Activated T-helper 2 cell treated with anti-CD3 and anti-CD28 coated beads, Interferon-gamma antibody, Interleukin-2, Interleukin-4, amounts not matched to agents 10 μg/mL and 5 μg/mL and 100 μg/mL, durations not matched to agents 14 hours and 24 hours and 36 hours (primary cell): ENCODE data around the gene RAD23B. TPM values are rescaled to one million over a fixed set of nuclear protein-coding genes. Genes with fewer than 3 reads are reported as not detected.
A peak's percentile ranks its signal among the peaks of the same experiment; 100 is the strongest.

Experiments used
- DNase-seq: peaks from one replicate; pipeline ENCODE4 v3.0.0; 2021; ENCODE audit warnings: low spot score
- H3K27ac Mint-ChIP-seq: one replicate; pipeline ENCODE4 v1.8.0; 2021; ENCODE audit warnings: mixed read lengths
- H3K27me3 Mint-ChIP-seq: one replicate; pipeline ENCODE4 v1.8.0; 2021; ENCODE audit warnings: low read depth, mixed read lengths
- H3K36me3 Mint-ChIP-seq: one replicate; pipeline ENCODE4 v1.8.0; 2021; ENCODE audit warnings: low read depth, mixed read lengths
- H3K4me1 Mint-ChIP-seq: one replicate; pipeline ENCODE4 v1.8.0; 2021; ENCODE audit warnings: low read depth, mixed read lengths
- H3K4me3 Mint-ChIP-seq: one replicate; pipeline ENCODE4 v1.8.0; 2021; ENCODE audit warnings: low read depth, mild to moderate bottlenecking, moderate library complexity, mixed read lengths
- H3K9me3 Mint-ChIP-seq: one replicate; pipeline ENCODE4 v1.8.0; 2021; ENCODE audit warnings: mixed read lengths
- intact Hi-C: fragments of 100-400 bp; cut with micrococcal nuclease; formaldehyde crosslinking; loops from one replicate; pipeline ENCODE4 v1.15.1; 2023
- total RNA-seq: library from RNA; stranded (reverse); gene quantifications from 2 replicates; pipeline ENCODE4 v1.2.3, GENCODE V29; 2022

RAD23B gene
- total RNA-seq, 1 donor from 2014 or later: 145 TPM

- peaks cover 62% of the 10 kb centered on the region for H3K4me1 Mint-ChIP-seq
- intact Hi-C loops: no loop called here
- peaks cover 81% of the 10 kb centered on the region for H3K36me3 Mint-ChIP-seq
- H3K9me3 Mint-ChIP-seq: no peaks in the 10 kb centered on the region
- no peak overlapping the region for H3K4me3 Mint-ChIP-seq
- H3K27ac Mint-ChIP-seq: no peak overlapping the region
- no peaks in the 10 kb centered on the region for H3K27me3 Mint-ChIP-seq
- no peak for DNase-seq
Observed at GRCh38 chr9:107312376-107313050, 29.4 kb downstream of the RAD23B start.

DNA sequence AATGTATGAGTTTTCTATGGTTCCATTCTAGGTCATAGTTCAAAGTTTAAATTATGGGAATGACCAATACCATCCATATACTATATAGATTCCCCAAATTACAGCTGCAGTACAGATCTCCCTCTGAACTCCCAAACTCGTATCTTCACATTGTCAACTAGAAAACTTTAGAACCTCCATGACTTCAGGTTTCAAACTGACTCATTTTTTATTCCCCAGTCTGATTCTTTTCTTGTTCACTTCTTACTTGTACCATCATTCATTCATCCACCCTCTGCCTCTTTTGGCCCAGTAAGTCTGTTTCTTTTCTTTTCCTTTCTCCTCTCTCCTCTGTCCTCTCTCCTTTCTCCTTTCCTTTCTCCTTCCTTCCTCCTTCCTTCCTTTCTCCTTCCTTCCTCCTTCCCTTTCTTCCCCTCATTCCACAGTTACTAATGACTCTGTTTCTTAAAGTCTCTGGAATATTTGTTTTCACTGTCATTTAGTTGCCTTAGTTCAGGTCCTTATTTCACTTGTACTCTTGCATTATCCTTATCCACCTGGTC, 30.5 kb downstream of the RAD23B start:
- Mint-ChIP-seq H3K27ac (peak overlapping the region; percentile 14), H3K4me1 (peaks cover 61% of the 10 kb centered on the region), H3K4me3 (no peak overlapping the region), H3K27me3 (no peaks in the 10 kb centered on the region), H3K9me3 (no peaks in the 10 kb centered on the region), H3K36me3 (peaks cover 82% of the 10 kb centered on the region)
- intact Hi-C loops: no loop called here
- DNase-seq: no peak

DNA sequence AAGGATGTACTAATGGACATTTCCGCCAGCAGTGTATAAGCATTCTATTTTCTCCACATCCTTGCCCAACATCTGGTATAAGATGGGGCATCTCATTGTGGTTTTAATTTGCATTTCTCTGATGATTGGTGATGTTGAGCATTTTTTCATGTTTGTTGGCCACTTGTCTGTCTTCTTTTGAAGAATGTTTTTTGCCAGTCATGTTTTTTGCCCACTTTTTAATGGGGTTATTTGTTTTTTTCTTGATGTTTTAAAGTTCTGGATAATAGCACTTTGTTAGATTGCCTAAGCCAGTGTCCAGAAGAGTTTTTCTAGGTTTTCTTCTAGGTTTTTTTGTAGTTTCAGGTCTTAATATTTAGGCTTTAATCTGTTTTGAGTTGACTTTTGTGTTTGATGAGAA, 31.7 kb downstream of the RAD23B start:
- H3K4me1 Mint-ChIP-seq: peaks cover 51% of the 10 kb centered on the region
- H3K27ac Mint-ChIP-seq: no peak overlapping the region
- no peak overlapping the region for H3K4me3 Mint-ChIP-seq
- DNase-seq: no peak
- H3K9me3 Mint-ChIP-seq: no peaks in the 10 kb centered on the region
- H3K27me3 Mint-ChIP-seq: no peaks in the 10 kb centered on the region
- peaks cover 76% of the 10 kb centered on the region for H3K36me3 Mint-ChIP-seq
- intact Hi-C loops: no loop called here

GRCh38 chr9:107316795-107317661, 33.9 kb downstream of the RAD23B start:
- intact Hi-C loops: no loop called here
- Mint-ChIP-seq H3K27me3 (no peaks in the 10 kb centered on the region), H3K9me3 (no peaks in the 10 kb centered on the region), H3K4me1 (peaks cover 47% of the 10 kb centered on the region), H3K36me3 (peaks cover 81% of the 10 kb centered on the region), H3K27ac (peak overlapping the region; percentile 40), H3K4me3 (no peak overlapping the region)
- DNase-seq: no peak

DNA sequence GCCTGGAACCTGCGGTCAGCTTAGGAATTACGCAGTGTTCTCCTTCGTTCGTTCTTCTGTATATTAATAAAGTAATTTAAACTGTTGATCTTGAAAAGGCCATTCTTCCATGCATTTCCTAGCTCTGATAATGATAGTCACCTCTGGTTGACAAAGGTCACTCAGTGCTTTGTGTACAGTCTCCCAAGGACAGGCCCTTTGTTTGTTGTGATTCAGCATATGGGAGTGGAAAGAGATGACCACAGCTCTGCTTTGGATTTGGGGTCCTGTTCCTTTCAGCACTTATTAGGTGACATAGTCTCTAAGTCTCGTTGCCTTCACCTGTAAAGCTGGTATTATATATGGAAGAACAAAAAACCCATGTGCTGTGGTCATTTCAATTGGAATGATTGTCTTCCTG, 39.6 kb downstream of the RAD23B start:
- Mint-ChIP-seq H3K4me1 (peaks cover 29% of the 10 kb centered on the region), H3K27me3 (no peaks in the 10 kb centered on the region)

DNA sequence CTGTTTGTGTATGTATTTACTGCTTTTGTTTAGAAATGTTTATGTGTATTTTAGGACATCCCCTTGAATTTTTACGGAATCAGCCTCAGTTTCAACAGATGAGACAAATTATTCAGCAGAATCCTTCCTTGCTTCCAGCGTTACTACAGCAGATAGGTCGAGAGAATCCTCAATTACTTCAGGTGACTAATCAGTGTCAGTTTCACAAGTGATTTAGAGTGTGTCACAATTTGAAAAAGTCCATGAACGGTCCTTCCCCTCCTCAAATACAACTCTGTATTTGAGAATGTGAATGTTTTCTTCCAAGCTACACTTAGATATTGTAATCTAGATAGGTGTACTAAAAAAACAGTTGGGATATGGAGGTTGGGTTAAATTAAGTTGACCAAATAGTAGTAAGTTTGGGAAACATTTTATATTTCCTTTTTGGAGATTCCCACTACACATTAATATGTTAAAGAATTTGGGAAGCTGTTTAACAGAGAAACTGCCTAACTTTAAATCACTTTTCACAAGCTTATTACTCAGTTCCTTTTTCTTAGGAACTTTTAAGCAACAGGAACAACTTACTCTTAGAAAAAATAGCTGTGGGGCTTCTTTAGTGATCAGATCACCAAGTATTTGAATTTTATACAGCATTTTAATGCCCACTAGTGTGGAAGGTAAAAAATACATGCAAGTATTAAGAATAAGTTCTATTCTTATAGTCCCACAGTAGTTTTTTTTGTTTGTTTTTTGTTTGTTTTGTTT, 40.9 kb downstream of the RAD23B start:
- H3K9me3 Mint-ChIP-seq: peaks cover 7% of the 10 kb centered on the region

More for the DNA sequence above, 39.6 kb downstream of the RAD23B start:
- no peak overlapping the region for H3K4me3 Mint-ChIP-seq
- no peak for DNase-seq
- H3K36me3 Mint-ChIP-seq: peaks cover 87% of the 10 kb centered on the region
- no peak overlapping the region for H3K27ac Mint-ChIP-seq
- intact Hi-C loops: loop anchor here (5.0 kb wide), 2 partner anchors 40 to 80 kb away; partner anchors contain the start of gene RAD23B
- H3K9me3 Mint-ChIP-seq: peaks cover 7% of the 10 kb centered on the region

DNA sequence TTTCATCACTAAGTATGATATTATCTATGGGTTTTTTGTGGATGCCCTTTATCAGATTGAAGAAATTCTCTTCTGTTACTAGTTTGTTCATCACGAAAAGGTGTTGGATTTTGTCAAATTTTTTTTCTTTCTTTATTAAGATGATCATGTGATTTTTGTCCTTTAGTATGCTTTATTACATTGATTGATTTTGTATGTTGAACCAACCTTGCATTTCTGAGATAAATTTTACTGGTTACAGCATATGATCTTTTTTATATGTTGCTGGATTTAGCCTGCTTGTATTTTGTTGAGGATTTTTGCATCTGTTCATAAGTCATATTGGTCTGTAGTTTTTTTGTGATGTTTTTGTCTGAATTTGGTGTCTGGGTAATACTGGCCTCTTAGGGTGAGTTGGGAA, 42.8 kb downstream of the RAD23B start:
- Mint-ChIP-seq H3K36me3 (peaks cover 91% of the 10 kb centered on the region), H3K27ac (no peak overlapping the region), H3K4me1 (peaks cover 24% of the 10 kb centered on the region)

More for the DNA sequence above, 40.9 kb downstream of the RAD23B start:
- Mint-ChIP-seq H3K27me3 (no peaks in the 10 kb centered on the region), H3K36me3 (peaks cover 88% of the 10 kb centered on the region), H3K4me3 (no peak overlapping the region), H3K4me1 (peaks cover 28% of the 10 kb centered on the region), H3K27ac (no peak overlapping the region)
- no peak for DNase-seq
- intact Hi-C loops: loop anchor here (5.0 kb wide), 2 partner anchors 42 to 82 kb away; partner anchors contain the start of gene RAD23B

DNA sequence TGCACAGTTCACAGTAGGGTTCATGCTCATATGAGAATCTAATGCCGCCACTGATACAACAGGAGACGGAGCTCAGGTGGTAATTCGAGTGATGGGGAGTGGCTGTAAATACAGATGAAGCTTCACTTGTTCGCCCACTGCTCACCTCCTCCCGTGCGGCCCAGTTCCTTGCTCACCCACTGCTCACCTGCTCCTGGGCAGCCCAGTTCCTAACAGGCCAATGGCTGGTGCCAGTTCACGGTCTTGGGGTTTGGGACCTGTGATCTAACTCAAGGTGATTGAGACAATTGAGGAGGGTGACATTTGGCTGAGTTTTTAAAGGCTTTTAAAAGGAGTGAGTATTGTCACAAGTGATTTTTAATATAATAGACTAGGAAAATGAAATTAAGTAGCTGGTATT, 45.4 kb downstream of the RAD23B start:
- Mint-ChIP-seq H3K4me3 (no peak overlapping the region), H3K9me3 (peaks cover 7% of the 10 kb centered on the region)
- intact Hi-C loops: no loop called here

More for the DNA sequence above, 42.8 kb downstream of the RAD23B start:
- H3K9me3 Mint-ChIP-seq: peaks cover 7% of the 10 kb centered on the region
- intact Hi-C loops: no loop called here
- no peaks in the 10 kb centered on the region for H3K27me3 Mint-ChIP-seq
- no peak for DNase-seq
- no peak overlapping the region for H3K4me3 Mint-ChIP-seq

DNA sequence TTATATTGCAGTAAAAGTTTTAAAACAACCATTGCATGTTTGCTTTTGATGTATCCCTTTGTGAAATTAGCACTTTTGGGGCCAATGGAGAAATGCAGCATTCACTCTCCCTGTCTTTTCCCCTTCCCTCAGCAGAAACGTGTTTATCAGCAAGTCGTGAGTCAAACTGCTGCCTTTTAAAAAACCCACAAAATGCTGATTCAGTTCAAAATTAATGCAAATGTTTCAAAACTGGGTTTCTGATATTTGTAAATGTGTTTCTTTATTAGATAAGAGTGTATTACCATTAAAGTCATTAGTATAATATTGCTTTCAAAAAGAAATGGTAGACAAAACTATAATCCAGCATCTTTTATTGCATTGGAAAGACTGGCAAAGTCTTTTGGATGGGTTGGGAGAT, 47.3 kb downstream of the RAD23B start:
- H3K9me3 Mint-ChIP-seq: peaks cover 7% of the 10 kb centered on the region
- H3K4me3 Mint-ChIP-seq: no peak overlapping the region
- intact Hi-C loops: no loop called here
- peaks cover 93% of the 10 kb centered on the region for H3K36me3 Mint-ChIP-seq
- no peak overlapping the region for H3K27ac Mint-ChIP-seq
- H3K27me3 Mint-ChIP-seq: no peaks in the 10 kb centered on the region
- DNase-seq: no peak
- peaks cover 12% of the 10 kb centered on the region for H3K4me1 Mint-ChIP-seq

More for the DNA sequence above, 45.4 kb downstream of the RAD23B start:
- peaks cover 19% of the 10 kb centered on the region for H3K4me1 Mint-ChIP-seq
- H3K27me3 Mint-ChIP-seq: no peaks in the 10 kb centered on the region
- DNase-seq: no peak
- H3K27ac Mint-ChIP-seq: no peak overlapping the region
- H3K36me3 Mint-ChIP-seq: peaks cover 95% of the 10 kb centered on the region

GRCh38 chr9:107332883-107333282, 49.8 kb downstream of the RAD23B start:
- H3K27ac Mint-ChIP-seq: no peak overlapping the region
- H3K4me1 Mint-ChIP-seq: peaks cover 2% of the 10 kb centered on the region
- intact Hi-C loops: no loop called here
- H3K4me3 Mint-ChIP-seq: no peak overlapping the region
- no peaks in the 10 kb centered on the region for H3K27me3 Mint-ChIP-seq
- DNase-seq: no peak
- no peaks in the 10 kb centered on the region for H3K9me3 Mint-ChIP-seq
- H3K36me3 Mint-ChIP-seq: peaks cover 73% of the 10 kb centered on the region

GRCh38 chr9:107333363-107333762, 50.3 kb downstream of the RAD23B start:
- DNase-seq: no peak
- no peak overlapping the region for H3K4me3 Mint-ChIP-seq
- H3K4me1 Mint-ChIP-seq: no peaks in the 10 kb centered on the region
- no peak overlapping the region for H3K27ac Mint-ChIP-seq
- no peaks in the 10 kb centered on the region for H3K27me3 Mint-ChIP-seq
- H3K9me3 Mint-ChIP-seq: no peaks in the 10 kb centered on the region
- intact Hi-C loops: no loop called here
- H3K36me3 Mint-ChIP-seq: peaks cover 69% of the 10 kb centered on the region

- Mint-ChIP-seq H3K4me3 (no peak overlapping the region), H3K9me3 (no peaks in the 10 kb centered on the region), H3K4me1 (no peaks in the 10 kb centered on the region), H3K27ac (peak overlapping the region; percentile 17), H3K36me3 (peaks cover 67% of the 10 kb centered on the region), H3K27me3 (no peaks in the 10 kb centered on the region)
- DNase-seq: no peak
- intact Hi-C loops: no loop called here
Observed at GRCh38 chr9:107334103-107334776, 51.2 kb downstream of the RAD23B start.
